IMR-90 (cell line): ENCODE results near the gene WWC2.

Experiments used
- CHD1 ChIP-seq: IDR thresholded peaks from 2 replicates; pipeline ENCODE4 v1.6.1; 2012; ENCODE audit warnings: low read depth, low read length, improper control_type of control experiment
- CTCF ChIP-seq: conservative IDR thresholded peaks from 2 replicates; pipeline ENCODE4 v1.5.1; 2012; ENCODE audit warnings: mild to moderate bottlenecking, low read depth, low read length, improper control_type of control experiment
- MAFK ChIP-seq: IDR thresholded peaks from 2 replicates; pipeline ENCODE4 v1.6.1; 2012; ENCODE audit warnings: low read depth, low read length, improper control_type of control experiment
- NFE2L2 ChIP-seq: fragments of 150-350 bp; IDR thresholded peaks from 2 replicates; pipeline ENCODE4 v1.6.1; 2016; ENCODE audit warnings: low read depth, mild to moderate bottlenecking, low read length
- POLR2A ChIP-seq: IDR thresholded peaks from 2 replicates; pipeline ENCODE4 v1.6.1; 2012; ENCODE audit warnings: mild to moderate bottlenecking, low read depth, low read length
- RAD21 ChIP-seq: IDR thresholded peaks from 2 replicates; pipeline ENCODE4 v1.6.1; 2012; ENCODE audit warnings: low read length, improper control_type of control experiment
- TF ChIP-seq, protein P1 (sequence below): fragments of 150-350 bp; IDR thresholded peaks from 2 replicates; pipeline ENCODE4 v1.6.1; 2016; ENCODE audit warnings: low read depth, mild to moderate bottlenecking, low read length, moderate library complexity, borderline replicate concordance

GRCh38 chr4:183177001-183177400 lies 77.9 kb downstream of the WWC2 start:
- TF ChIP-seq CHD1 (no peak), RAD21 (no peak), CTCF (no peak), POLR2A (no peak), NFE2L2 (no peak), MAFK (no peak)
- TF ChIP-seq, protein P1, sequence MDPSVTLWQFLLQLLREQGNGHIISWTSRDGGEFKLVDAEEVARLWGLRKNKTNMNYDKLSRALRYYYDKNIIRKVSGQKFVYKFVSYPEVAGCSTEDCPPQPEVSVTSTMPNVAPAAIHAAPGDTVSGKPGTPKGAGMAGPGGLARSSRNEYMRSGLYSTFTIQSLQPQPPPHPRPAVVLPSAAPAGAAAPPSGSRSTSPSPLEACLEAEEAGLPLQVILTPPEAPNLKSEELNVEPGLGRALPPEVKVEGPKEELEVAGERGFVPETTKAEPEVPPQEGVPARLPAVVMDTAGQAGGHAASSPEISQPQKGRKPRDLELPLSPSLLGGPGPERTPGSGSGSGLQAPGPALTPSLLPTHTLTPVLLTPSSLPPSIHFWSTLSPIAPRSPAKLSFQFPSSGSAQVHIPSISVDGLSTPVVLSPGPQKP: no peak
